ENCODE data around the gene NTRK2. TPM values are rescaled to one million over a fixed set of nuclear protein-coding genes. Genes with fewer than 3 reads are reported as not detected.

Gene NTRK2
- total RNA-seq, 6 experiments from 2014 or later = 0.11 to 0.83 (median 0.25) TPM

- Mint-ChIP-seq H3K4me1 (ENCODE audit: low read depth) (no peaks in the 10 kb centered on the region), H3K36me3 (ENCODE audit: low read depth) (no peaks in the 10 kb centered on the region), H3K27me3 (ENCODE audit: insufficient read depth) (no peaks in the 10 kb centered on the region), H3K27ac (no peak overlapping the region), H3K9me3 (peaks cover 6% of the 10 kb centered on the region; the same call in 1 of the 2 replicates), H3K4me3 (no peak overlapping the region)
- TF ChIP-seq, protein P1, sequence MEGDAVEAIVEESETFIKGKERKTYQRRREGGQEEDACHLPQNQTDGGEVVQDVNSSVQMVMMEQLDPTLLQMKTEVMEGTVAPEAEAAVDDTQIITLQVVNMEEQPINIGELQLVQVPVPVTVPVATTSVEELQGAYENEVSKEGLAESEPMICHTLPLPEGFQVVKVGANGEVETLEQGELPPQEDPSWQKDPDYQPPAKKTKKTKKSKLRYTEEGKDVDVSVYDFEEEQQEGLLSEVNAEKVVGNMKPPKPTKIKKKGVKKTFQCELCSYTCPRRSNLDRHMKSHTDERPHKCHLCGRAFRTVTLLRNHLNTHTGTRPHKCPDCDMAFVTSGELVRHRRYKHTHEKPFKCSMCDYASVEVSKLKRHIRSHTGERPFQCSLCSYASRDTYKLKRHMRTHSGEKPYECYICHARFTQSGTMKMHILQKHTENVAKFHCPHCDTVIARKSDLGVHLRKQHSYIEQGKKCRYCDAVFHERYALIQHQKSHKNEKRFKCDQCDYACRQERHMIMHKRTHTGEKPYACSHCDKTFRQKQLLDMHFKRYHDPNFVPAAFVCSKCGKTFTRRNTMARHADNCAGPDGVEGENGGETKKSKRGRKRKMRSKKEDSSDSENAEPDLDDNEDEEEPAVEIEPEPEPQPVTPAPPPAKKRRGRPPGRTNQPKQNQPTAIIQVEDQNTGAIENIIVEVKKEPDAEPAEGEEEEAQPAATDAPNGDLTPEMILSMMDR (IDR thresholded peaks at IDR 0.05) = no peak
- DNase-seq = no peak
These were observed 371.4 kb downstream of the NTRK2 start for GRCh38 chr9:85040821-85041465.

DNA sequence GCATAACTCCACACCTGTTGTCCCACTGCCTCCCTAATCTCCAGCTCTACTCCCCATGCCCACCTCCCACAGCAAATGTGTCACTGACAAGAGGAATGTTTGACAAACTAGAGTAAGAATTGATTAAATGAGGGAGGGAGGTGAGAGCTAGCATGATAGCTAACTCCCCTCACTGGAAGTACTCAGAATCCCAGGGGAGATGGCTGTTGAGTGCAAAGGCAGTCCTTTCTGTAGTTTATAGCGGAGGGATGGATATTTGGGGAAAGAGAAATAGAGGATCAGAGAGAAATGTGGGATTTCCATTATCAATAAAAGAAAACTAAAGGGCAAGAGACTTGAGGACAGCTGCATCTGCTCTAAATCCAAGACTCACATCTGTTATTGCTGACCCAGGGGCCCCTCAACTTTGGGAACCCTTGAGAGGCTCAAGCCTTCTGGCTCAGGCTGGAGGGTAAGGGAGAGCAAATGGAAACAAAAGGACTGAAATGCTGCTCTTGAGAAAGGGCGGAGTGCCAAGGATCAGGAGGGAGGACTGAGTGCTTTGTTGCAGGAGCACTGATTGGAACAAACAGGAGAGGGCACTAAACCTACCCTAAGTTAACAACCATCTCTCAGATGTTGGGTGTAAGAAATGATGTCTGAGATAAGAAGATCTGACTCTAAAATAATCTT, 372.1 kb downstream of the NTRK2 start:
- Mint-ChIP-seq H3K9me3 (peaks cover 6% of the 10 kb centered on the region; the same call in 1 of the 2 replicates), H3K27me3 (ENCODE audit: insufficient read depth) (no peaks in the 10 kb centered on the region), H3K36me3 (ENCODE audit: low read depth) (no peaks in the 10 kb centered on the region), H3K27ac (no peak overlapping the region), H3K4me3 (no peak overlapping the region), H3K4me1 (ENCODE audit: low read depth) (no peaks in the 10 kb centered on the region)
- no peak for DNase-seq
- TF ChIP-seq, protein P1 (IDR thresholded peaks at IDR 0.05) = no peak

DNA sequence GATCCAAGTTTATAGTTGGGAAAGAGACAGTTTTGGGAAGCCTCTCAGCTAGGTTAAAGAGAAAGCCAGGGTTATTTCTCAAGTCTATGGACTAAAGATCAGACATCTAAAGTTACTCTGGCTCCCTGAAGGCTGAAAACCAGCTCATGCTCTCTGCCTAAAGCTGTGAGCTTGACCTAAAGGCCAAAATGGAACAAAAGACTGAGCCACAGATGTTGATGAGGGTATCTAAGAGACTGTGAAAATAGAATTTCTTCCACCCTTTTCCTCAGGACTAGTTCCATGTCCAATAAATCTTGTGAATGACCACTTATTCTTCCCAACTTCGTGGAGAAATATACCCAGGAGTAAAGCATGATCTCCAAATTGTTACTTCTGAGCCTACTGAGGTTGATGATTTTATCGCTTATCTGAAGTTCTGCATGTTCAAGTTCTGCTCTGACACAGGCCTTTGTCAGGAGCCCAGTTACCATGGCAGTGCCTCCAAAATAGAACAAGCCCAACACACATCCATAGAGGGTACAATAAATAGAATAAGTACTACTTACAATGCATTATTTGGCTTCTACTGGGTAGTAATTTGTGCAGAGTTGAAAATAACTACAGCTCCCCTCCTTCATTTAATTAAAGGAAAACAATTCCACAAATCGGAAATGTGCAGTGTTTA, 373.6 kb downstream of the NTRK2 start:
- Mint-ChIP-seq H3K4me1 (ENCODE audit: low read depth) (no peaks in the 10 kb centered on the region), H3K4me3 (no peak overlapping the region), H3K9me3 (peaks cover 6% of the 10 kb centered on the region; the same call in 1 of the 2 replicates), H3K36me3 (ENCODE audit: low read depth) (no peaks in the 10 kb centered on the region), H3K27me3 (ENCODE audit: insufficient read depth) (no peaks in the 10 kb centered on the region), H3K27ac (no peak overlapping the region)
- no peak for DNase-seq
- TF ChIP-seq, protein P1 (IDR thresholded peaks at IDR 0.05) = no peak

DNA sequence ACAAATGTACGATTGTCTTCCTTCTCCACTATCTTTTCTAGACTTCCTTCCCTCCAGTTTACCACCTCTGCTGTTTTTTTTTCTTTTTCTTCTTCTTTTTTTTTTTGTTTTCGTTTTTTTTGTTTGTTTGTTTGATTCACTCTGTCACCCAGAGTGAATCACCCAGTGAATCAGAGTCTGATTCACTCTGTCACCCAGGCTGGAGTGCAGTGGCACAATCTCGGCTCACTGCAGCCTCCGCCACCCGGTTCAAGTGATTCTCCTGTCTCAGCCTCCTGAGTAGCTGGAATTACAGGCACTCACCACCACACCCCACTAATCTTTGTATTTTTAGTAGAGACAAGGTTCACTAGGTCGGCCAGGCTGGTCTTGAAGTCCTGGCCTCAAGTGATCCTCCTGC, 375.7 kb downstream of the NTRK2 start:
- Mint-ChIP-seq H3K27ac (no peak overlapping the region), H3K9me3 (peaks cover 5% of the 10 kb centered on the region; the same call in 1 of the 2 replicates), H3K27me3 (ENCODE audit: insufficient read depth) (no peaks in the 10 kb centered on the region), H3K4me1 (ENCODE audit: low read depth) (no peaks in the 10 kb centered on the region), H3K36me3 (ENCODE audit: low read depth) (no peaks in the 10 kb centered on the region), H3K4me3 (no peak overlapping the region)
- TF ChIP-seq, protein P1 (IDR thresholded peaks at IDR 0.05) = no peak
- DNase-seq = no peak

- Mint-ChIP-seq H3K36me3 (ENCODE audit: low read depth) (no peaks in the 10 kb centered on the region), H3K27ac (no peak overlapping the region), H3K4me3 (no peak overlapping the region), H3K9me3 (peaks cover 16% of the 10 kb centered on the region), H3K27me3 (ENCODE audit: insufficient read depth) (no peaks in the 10 kb centered on the region), H3K4me1 (ENCODE audit: low read depth) (no peaks in the 10 kb centered on the region)
- no peak for DNase-seq
- TF ChIP-seq, protein P1 (IDR thresholded peaks at IDR 0.05) = no peak
These were observed 376.9 kb downstream of the NTRK2 start for GRCh38 chr9:85046475-85046874.

Measured in HFFc6 (cell line).